Muscle of leg (tissue), 11 donors: Measurements from ENCODE around the gene PTEN. TPM values are rescaled to one million over a fixed set of nuclear protein-coding genes. Genes with fewer than 3 reads are reported as not detected.

Experiments
- DNase-seq: peaks from one replicate; pipeline ENCODE4 v3.0.0; 2013
- H3K27ac ChIP-seq: one replicate; pipeline ENCODE4 v1.5.1; 2013; ENCODE audit warnings: mild to moderate bottlenecking, low read length, control low read depth
- H3K27me3 ChIP-seq: one replicate; pipeline ENCODE4 v1.6.1; 2013; ENCODE audit warnings: low read length; ENCODE audit not compliant: control insufficient read depth, insufficient read depth
- H3K36me3 ChIP-seq: one replicate; pipeline ENCODE4 v1.6.1; 2013; ENCODE audit warnings: low read length; ENCODE audit not compliant: control insufficient read depth, insufficient read depth
- H3K4me1 ChIP-seq: one replicate; pipeline ENCODE4 v1.6.1; 2013; ENCODE audit warnings: low read length; ENCODE audit not compliant: control insufficient read depth, insufficient read depth
- H3K4me3 ChIP-seq: one replicate; pipeline ENCODE4 v1.5.1; 2013; ENCODE audit warnings: low read length, control low read depth
- H3K9me3 ChIP-seq: replicated peaks from 2 replicates; pipeline ENCODE4 v1.6.1; 2013; ENCODE audit warnings: low read depth, low read length; ENCODE audit not compliant: control insufficient read depth
- WGBS: methylation state at CpG from one replicate; pipeline ENCODE4 v1.1.5; 2013; ENCODE audit warnings: missing lambda C conversion rate; ENCODE audit not compliant: insufficient coverage; 5-methylcytosine and 5-hydroxymethylcytosine counted together
- polyA plus RNA-seq, 8 donors: library from polyadenylated mRNA; unstranded; fragments of 120-200 nt; gene quantifications; one replicate each; pipeline versions ENCODE4 v1.2.1 to v1.2.3, GENCODE V29; 2013; ENCODE audit warnings: inconsistent platforms in 1 of 8, low replicate concordance in 1 of 8; ENCODE audit not compliant: insufficient read length in 8 of 8, insufficient read depth in 1 of 8
- total RNA-seq: library from RNA; stranded (reverse); fragments of 120-200 nt; gene quantifications from one replicate; pipeline ENCODE4 v1.2.4, GENCODE V29; 2013

The PTEN gene
- total and polyA plus RNA-seq, 9 donors = 34.3 to 81.7 (median 42.6) TPM

DNA sequence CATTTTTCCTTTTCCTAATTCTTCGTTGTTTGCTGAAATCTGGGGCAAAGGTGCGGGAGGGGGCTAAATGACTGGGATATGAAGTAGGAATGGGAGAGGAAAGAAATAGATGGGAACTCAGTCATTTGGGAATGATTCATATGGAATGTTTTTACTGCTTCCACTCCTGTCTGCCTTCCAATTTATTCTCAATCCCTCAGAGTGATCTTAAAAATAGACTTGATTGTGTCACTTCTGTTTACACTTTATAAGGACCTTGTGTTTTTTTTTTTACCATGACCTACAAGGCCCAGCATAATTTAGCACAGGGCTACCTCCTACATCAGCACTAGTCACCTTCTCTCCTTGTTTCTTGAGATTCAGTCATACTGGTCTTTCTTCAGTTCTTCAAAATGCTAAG lies 97.9 kb downstream of the PTEN start:
- H3K27ac ChIP-seq = no peak overlapping the region

DNA sequence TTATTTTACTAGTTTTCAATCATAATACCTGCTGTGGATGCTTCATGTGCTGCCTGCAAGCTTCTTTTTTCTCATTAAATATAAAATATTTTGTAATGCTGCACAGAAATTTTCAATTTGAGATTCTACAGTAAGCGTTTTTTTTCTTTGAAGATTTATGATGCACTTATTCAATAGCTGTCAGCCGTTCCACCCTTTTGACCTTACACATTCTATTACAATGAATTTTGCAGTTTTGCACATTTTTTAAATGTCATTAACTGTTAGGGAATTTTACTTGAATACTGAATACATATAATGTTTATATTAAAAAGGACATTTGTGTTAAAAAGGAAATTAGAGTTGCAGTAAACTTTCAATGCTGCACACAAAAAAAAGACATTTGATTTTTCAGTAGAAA lies 103.0 kb downstream of the PTEN start:
- no peaks in the 10 kb centered on the region for H3K4me1 ChIP-seq
- H3K27ac ChIP-seq = no peak overlapping the region
- WGBS = no CpG with 5 or more reads among the region's 2 CpGs
- H3K27me3 ChIP-seq = no peaks in the 10 kb centered on the region
- H3K36me3 ChIP-seq = peaks cover 10% of the 10 kb centered on the region
- H3K9me3 ChIP-seq = no peaks in the 10 kb centered on the region
- DNase-seq = no peak
- no peak overlapping the region for H3K4me3 ChIP-seq

More for the DNA sequence above, 97.9 kb downstream of the PTEN start:
- WGBS = no CpG with 5 or more reads among the region's 2 CpGs
- Histone ChIP-seq H3K27me3 (no peaks in the 10 kb centered on the region), H3K4me1 (no peaks in the 10 kb centered on the region), H3K9me3 (no peaks in the 10 kb centered on the region), H3K36me3 (peaks cover 12% of the 10 kb centered on the region), H3K4me3 (no peak overlapping the region)
- peak; percentile 42 for DNase-seq

DNA sequence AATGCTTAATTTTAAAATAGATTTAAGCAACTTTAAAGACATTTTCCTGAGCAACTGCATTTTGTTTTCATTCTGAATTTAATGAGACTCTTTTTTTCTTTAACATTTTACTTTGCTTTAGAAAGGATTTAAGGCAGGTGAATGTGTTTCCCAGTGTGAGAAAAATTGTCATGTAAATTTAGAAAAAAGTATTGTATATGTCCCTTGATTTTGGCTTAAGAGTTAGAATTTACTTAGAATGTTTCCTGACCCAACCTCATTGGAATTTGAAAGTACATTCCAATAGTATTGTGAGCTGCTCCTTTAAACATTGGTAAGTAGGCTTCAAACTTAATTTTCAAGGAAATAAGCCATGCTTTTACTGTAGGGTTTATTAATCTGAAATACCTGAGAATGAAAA lies 110.2 kb downstream of the PTEN start:
- Histone ChIP-seq H3K4me1 (no peaks in the 10 kb centered on the region), H3K27ac (no peak overlapping the region), H3K36me3 (no peaks in the 10 kb centered on the region), H3K9me3 (no peaks in the 10 kb centered on the region), H3K4me3 (no peak overlapping the region), H3K27me3 (no peaks in the 10 kb centered on the region)
- no peak for DNase-seq

DNA sequence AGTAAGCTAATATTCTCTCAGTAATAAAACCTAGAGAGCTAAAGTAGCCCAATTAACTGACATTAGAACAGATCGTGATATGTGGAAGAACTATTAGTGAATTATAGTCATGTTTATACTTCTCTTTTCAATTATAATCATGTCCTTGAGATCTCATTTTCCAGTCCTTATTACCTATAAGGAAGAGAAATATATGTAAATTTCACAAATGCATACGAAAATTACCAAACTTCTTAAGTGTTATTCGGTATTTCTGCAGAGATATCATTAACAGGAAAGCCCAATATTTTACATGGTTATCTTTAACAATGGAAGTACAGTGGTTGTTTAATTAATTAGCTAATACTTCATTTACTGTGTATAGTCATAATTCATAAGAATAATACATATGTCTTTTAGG lies 110.7 kb downstream of the PTEN start:
- H3K27me3 ChIP-seq = no peaks in the 10 kb centered on the region
- H3K9me3 ChIP-seq = no peaks in the 10 kb centered on the region
- H3K4me1 ChIP-seq = no peaks in the 10 kb centered on the region
- H3K4me3 ChIP-seq = no peak overlapping the region
- WGBS = no CpG with 5 or more reads among the region's 3 CpGs
- H3K27ac ChIP-seq = no peak overlapping the region
- no peak for DNase-seq
- no peaks in the 10 kb centered on the region for H3K36me3 ChIP-seq

DNA sequence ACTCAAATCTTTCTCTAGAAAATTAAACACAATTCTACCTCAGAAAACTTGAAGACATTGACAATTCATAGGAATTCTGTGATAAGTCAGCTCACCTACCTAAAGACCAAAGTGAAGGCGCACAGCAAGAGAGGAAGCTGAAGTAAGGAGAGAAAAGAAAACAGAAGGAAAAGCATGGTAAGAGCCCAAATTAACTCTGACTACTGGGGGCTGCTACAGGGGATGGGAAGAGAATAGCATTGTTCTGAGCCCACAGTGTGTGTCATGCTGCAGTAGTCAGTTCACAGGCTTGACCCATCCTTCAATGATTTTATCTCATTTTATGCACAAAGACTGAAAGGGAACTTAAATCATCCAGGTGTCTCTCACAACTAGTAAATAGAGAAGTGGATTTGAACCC lies 111.3 kb downstream of the PTEN start:
- H3K27ac ChIP-seq = no peak overlapping the region
- no peaks in the 10 kb centered on the region for H3K36me3 ChIP-seq
- DNase-seq = no peak
- H3K9me3 ChIP-seq = no peaks in the 10 kb centered on the region
- H3K4me3 ChIP-seq = no peak overlapping the region
- H3K4me1 ChIP-seq = no peaks in the 10 kb centered on the region
- H3K27me3 ChIP-seq = no peaks in the 10 kb centered on the region
- 100% methylated on average over 1 of the region's 1 CpG for WGBS

DNA sequence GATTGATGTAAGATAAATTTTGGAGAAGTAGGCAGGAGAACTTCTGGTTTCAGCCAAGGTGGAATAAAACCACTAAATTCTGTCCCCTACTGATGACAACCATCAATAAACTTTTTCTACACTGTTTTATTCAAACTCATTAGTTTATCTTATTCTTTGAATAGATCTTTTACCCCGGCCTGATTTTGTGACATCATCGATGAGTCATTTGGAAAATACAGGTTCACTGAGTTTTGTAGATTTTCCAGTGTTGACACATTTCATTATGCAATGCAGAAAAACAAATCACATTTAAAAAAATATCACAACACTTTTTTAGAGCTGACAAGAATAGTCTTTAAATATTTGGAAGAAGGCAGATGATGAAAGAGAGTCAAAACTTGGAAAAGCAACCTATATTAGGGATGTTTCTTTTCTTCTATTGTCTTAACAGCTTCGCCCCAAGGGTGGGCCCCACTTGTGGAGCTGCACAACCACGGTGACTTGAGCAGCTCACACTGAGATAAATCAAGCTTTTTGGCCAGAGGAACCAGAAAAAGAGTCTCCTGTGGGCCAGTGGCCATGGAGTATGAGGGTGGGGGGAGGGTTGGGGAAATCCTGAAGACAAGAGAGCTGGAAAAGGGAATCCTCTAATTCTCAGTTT lies 112.8 kb downstream of the PTEN start:
- H3K27me3 ChIP-seq = no peaks in the 10 kb centered on the region
- no peak overlapping the region for H3K27ac ChIP-seq
- no peak for DNase-seq
- 17% methylated on average over 1 of the region's 4 CpGs for WGBS
- H3K4me1 ChIP-seq = no peaks in the 10 kb centered on the region
- no peak overlapping the region for H3K4me3 ChIP-seq
- no peaks in the 10 kb centered on the region for H3K36me3 ChIP-seq
- H3K9me3 ChIP-seq = no peaks in the 10 kb centered on the region

DNA sequence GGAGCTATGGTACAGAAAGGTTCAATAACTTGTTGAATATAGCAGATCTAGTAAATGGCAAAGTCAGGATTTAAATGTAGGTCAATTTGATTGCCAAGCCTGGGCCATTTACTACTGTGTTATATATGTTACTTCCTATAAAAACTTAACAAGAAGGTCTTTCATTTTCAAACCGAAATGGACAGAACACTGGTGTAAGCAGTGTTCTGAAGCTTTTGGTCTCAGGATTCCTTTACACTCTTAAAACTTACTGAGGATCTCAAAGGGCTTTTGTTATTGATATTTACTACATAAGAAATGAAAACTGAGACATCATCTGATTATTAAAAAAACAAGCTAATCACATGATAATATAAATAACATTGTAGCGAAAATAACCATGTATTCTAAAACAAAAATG lies 114.7 kb downstream of the PTEN start:
- no peaks in the 10 kb centered on the region for H3K4me1 ChIP-seq
- WGBS = no CpG with 5 or more reads among the region's 2 CpGs
- no peak overlapping the region for H3K27ac ChIP-seq
- H3K4me3 ChIP-seq = no peak overlapping the region
- no peaks in the 10 kb centered on the region for H3K27me3 ChIP-seq
- no peaks in the 10 kb centered on the region for H3K9me3 ChIP-seq
- H3K36me3 ChIP-seq = no peaks in the 10 kb centered on the region
- DNase-seq = no peak

DNA sequence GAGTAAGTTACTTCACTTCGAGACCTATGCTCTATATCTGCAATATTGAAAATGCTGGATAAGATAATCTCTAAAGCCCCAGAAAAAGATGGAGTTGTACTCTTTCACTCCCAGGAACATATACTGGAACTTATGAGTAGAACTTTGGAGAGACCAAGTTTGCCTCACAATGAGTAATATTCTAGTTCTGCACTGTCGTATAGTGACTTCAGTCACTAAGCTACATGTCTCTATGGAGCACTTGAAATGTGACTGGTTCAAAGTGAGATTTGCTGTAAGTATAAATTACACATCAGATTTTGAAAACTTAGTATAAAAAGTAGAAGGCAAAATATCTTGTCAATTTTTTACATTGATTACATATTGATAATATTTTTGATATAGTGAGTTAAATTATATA lies 116.4 kb downstream of the PTEN start:
- H3K9me3 ChIP-seq = no peaks in the 10 kb centered on the region
- no peaks in the 10 kb centered on the region for H3K27me3 ChIP-seq
- no peaks in the 10 kb centered on the region for H3K4me1 ChIP-seq
- H3K36me3 ChIP-seq = no peaks in the 10 kb centered on the region
- no peak for DNase-seq
- no peak overlapping the region for H3K27ac ChIP-seq
- WGBS = no CpG with 5 or more reads among the region's 2 CpGs
- no peak overlapping the region for H3K4me3 ChIP-seq

DNA sequence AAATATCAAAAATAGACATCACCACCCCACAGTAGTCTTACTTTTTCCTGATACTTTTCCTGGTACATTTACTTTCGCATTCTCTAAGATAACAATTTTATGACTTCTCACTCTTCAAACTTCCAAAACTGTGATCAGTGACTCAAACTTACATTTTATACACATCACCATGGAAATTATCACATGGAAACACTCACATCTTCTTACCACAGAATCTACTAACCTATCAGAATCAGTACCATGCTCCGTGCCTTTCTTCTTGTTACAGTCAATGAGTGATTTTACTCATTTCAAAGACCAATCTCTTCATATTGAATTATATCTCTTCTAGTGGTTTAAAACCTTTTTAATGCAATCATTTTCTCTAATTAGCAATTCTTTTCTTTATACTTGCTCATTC lies 120.3 kb downstream of the PTEN start:
- Histone ChIP-seq H3K36me3 (no peaks in the 10 kb centered on the region), H3K27ac (no peak overlapping the region), H3K4me3 (no peak overlapping the region), H3K27me3 (no peaks in the 10 kb centered on the region), H3K9me3 (no peaks in the 10 kb centered on the region), H3K4me1 (no peaks in the 10 kb centered on the region)
- WGBS = 83% methylated on average over 1 of the region's 2 CpGs
- DNase-seq = no peak

DNA sequence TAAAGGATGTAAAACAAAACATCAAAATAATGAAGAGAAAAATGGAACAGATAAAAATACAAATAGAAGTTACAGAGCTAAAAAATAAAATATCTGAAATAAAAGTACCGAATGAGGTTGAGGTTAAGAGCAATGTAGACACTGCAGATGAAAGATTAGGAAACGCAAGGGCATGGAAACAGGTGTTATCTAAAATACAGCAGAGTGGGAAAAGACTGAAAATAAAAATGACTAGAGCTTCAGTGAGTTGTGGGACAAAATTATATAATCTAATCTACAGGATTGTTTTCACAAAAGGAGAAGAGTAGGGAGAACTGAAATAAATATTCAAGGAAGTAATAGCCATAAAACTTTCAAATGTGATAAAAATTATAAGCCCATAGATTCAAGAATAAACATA lies 123.8 kb downstream of the PTEN start:
- Histone ChIP-seq H3K4me1 (no peaks in the 10 kb centered on the region), H3K4me3 (no peak overlapping the region), H3K27me3 (no peaks in the 10 kb centered on the region), H3K9me3 (no peaks in the 10 kb centered on the region), H3K36me3 (no peaks in the 10 kb centered on the region), H3K27ac (no peak overlapping the region)
- no CpG with 5 or more reads among the region's 2 CpGs for WGBS
- DNase-seq = no peak

DNA sequence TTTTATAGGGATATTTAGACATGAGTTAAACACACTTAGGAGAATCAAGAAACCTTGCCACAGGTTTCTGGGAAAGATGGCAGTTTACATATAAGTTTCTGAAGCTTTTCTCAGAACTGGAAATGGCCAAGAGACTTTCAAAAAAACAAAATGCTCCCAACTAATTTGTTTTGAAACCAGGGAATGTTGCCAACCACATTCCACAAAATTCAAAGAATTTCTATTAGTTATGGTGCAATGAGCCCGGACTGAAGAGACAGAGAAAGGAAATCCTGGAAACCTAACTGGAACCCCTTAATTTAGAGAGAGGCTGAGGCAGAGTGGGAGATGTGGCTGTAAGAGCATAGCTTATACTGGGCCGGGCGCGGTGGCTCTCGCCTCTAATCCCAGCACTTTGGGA lies 128.5 kb downstream of the PTEN start:
- H3K36me3 ChIP-seq = no peaks in the 10 kb centered on the region
- no peak for DNase-seq
- H3K4me1 ChIP-seq = no peaks in the 10 kb centered on the region
- 83% methylated on average over 1 of the region's 5 CpGs for WGBS
- no peaks in the 10 kb centered on the region for H3K27me3 ChIP-seq
- H3K4me3 ChIP-seq = no peak overlapping the region
- no peaks in the 10 kb centered on the region for H3K9me3 ChIP-seq
- no peak overlapping the region for H3K27ac ChIP-seq
